ENCODE results near the gene TRPM2.

GRCh38 chr21:44329086-44329889 is 24.1 kb upstream of the TRPM2 start:
- TF ChIP-seq POLR2A (IDR thresholded peaks at IDR 0.05; ENCODE audit: borderline replicate concordance, extremely low read depth, insufficient read depth, insufficient read length) (no peak), POLR2AphosphoS5 (IDR thresholded peaks at IDR 0.05; ENCODE audit: low read depth, low read length) (no peak), EZH2phosphoT487 (IDR thresholded peaks at IDR 0.05; ENCODE audit: borderline replicate concordance) (no peak), ELF1 (IDR thresholded peaks at IDR 0.05; ENCODE audit: borderline replicate concordance, low read depth) (no peak), CTCF (IDR thresholded peaks at IDR 0.05 in 2 of 3, conservative IDR thresholded peaks at IDR 0.05 in 1 of 3; ENCODE audit: borderline replicate concordance in 1 of 3, insufficient read depth in 1 of 3, low read depth in 2 of 3, low read length in 2 of 3) (no peak), ZFX (IDR thresholded peaks at IDR 0.05) (no peak), YY1 (IDR thresholded peaks at IDR 0.05; ENCODE audit: extremely low read depth, insufficient replicate concordance, low read depth, low read length) (no peak), EZH2 (IDR thresholded peaks at IDR 0.05) (no peak), SRF (IDR thresholded peaks at IDR 0.05; ENCODE audit: low read depth) (no peak), ATF3 (IDR thresholded peaks at IDR 0.05) (no peak), SIN3A (IDR thresholded peaks at IDR 0.05; ENCODE audit: low read depth) (no peak)
